ENCODE data around the gene NANOS3.

NANOS3 gene

GRCh38 chr19:13876834-13877233, at the start of gene NANOS3:
Gene NANOS3, plus strand, starts transcription at chr19:13877134. Its CDS starts 115 bp downstream, at chr19:13877249.
- DNase-seq, result no peak

GRCh38 chr19:13827656-13828055, 49.3 kb upstream of the NANOS3 start:
- no peak for DNase-seq

GRCh38 chr19:13830114-13830740, 46.7 kb upstream of the NANOS3 start:
- no peak for DNase-seq

GRCh38 chr19:13830741-13831536, 46.0 kb upstream of the NANOS3 start:
- no peak for DNase-seq

GRCh38 chr19:13831537-13832467, 45.1 kb upstream of the NANOS3 start:
- no peak for DNase-seq

GRCh38 chr19:13833330-13834243, 43.3 kb upstream of the NANOS3 start:
- peak; percentile 69 to 92 (median 85) for DNase-seq

GRCh38 chr19:13834244-13835069, 42.5 kb upstream of the NANOS3 start:
- DNase-seq, result no peak

GRCh38 chr19:13835791-13836723, 40.9 kb upstream of the NANOS3 start:
- DNase-seq, result no peak

GRCh38 chr19:13838435-13839129, 38.4 kb upstream of the NANOS3 start:
- DNase-seq, result no peak

- no peak for DNase-seq
These were observed 37.6 kb upstream of the NANOS3 start for GRCh38 chr19:13839130-13839937.

GRCh38 chr19:13839938-13840304, 37.0 kb upstream of the NANOS3 start:
- DNase-seq, result no peak

- DNase-seq, result no peak
These were observed 36.4 kb upstream of the NANOS3 start for GRCh38 chr19:13840305-13841085.

GRCh38 chr19:13841086-13841961, 35.6 kb upstream of the NANOS3 start:
- no peak for DNase-seq

GRCh38 chr19:13841962-13842290, 35.0 kb upstream of the NANOS3 start:
- no peak for DNase-seq

GRCh38 chr19:13842291-13843103, 34.4 kb upstream of the NANOS3 start:
- peak in 2 of 3 experiments; percentile 46 to 60 for DNase-seq

Data from NCI-H1417 (cell line).